ENCODE results near the gene WDR62. TPM values are rescaled to one million over a fixed set of nuclear protein-coding genes. Genes with fewer than 3 reads are reported as not detected.

Gene WDR62
- total and polyA plus RNA-seq, 9 donors = 2.1 to 4.6 (median 3.5) TPM

DNA sequence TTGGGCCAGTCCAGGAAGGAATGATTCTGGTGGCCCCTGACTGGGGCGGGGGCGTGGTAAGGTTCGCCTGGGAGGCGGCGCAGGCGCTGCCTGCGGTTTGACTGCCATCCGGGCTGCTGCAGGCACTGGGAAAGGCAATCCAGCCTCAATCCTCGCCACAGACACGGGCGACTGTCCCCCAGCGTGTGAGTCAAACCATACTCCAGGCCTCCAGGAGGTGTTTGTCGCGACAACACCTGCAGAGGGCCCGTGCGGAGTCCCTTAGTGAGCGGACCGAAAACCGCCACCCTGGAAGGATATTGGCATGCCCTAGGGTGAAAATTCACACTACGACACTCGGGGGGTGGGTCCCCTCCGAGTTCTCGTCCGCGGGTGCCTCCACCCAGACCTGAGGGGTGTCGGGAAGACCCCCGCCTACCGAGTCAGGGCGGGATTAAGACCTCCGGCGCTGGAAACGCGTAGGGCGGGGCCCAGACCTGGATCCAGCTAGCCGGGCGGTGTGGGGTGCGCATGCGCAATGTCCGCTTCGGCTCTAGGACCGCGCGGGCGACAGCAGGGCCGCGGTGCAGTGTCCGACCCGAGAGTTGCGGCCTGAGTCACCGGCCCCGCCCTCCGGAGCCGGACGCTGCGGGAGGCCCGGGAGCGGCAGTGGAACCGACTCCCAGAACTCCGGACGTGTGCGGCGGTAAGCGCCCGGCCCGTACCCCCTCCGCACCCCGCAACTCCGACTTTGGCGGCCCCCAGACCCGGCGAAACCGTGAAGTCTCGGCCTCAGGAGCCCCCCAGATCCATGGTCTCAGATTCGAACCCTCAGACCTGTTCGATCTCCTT is 85.0 kb downstream of the WDR62 start, which contains the start of gene CAPNS1:
Gene CAPNS1 (plus strand): TSS at position 594 of the 831 bp plus-strand sequence. CDS start 946 bp downstream, outside the sequence.
- Histone ChIP-seq H3K36me3 (ENCODE audit: control insufficient read depth, insufficient read depth, low read length) (peaks cover 27% of the 10 kb centered on the region), H3K27me3 (ENCODE audit: control insufficient read depth, insufficient read depth, low read length) (no peaks in the 10 kb centered on the region), H3K4me1 (ENCODE audit: control insufficient read depth, insufficient read depth, low read length) (peaks cover 19% of the 10 kb centered on the region), H3K9me3 (replicated peaks; ENCODE audit: control insufficient read depth, low read depth, low read length) (no peaks in the 10 kb centered on the region), H3K27ac (ENCODE audit: low read length) (peak within 1 kb of the TSS; percentile 97), H3K4me3 (ENCODE audit: low read length) (peak within 1 kb of the TSS; percentile 92)
- peak; percentile 99 for DNase-seq
- WGBS (ENCODE audit: insufficient coverage) = under 1% methylated on average over 71 of the region's 75 CpGs

GRCh38 chr19:36140304-36141038 is 85.8 kb downstream of the WDR62 start:
- peak overlapping the region; percentile 92 for H3K4me3 ChIP-seq (ENCODE audit: low read length)
- WGBS (ENCODE audit: insufficient coverage) = 2% methylated on average over 20 of the region's 31 CpGs
- no peaks in the 10 kb centered on the region for H3K27me3 ChIP-seq (ENCODE audit: control insufficient read depth, insufficient read depth, low read length)
- H3K4me1 ChIP-seq (ENCODE audit: control insufficient read depth, insufficient read depth, low read length) = peaks cover 19% of the 10 kb centered on the region
- H3K36me3 ChIP-seq (ENCODE audit: control insufficient read depth, insufficient read depth, low read length) = peaks cover 33% of the 10 kb centered on the region
- no peaks in the 10 kb centered on the region for H3K9me3 ChIP-seq (replicated peaks; ENCODE audit: control insufficient read depth, low read depth, low read length)
- peak overlapping the region; percentile 97 for H3K27ac ChIP-seq (ENCODE audit: low read length)
- DNase-seq = peak; percentile 85

DNA sequence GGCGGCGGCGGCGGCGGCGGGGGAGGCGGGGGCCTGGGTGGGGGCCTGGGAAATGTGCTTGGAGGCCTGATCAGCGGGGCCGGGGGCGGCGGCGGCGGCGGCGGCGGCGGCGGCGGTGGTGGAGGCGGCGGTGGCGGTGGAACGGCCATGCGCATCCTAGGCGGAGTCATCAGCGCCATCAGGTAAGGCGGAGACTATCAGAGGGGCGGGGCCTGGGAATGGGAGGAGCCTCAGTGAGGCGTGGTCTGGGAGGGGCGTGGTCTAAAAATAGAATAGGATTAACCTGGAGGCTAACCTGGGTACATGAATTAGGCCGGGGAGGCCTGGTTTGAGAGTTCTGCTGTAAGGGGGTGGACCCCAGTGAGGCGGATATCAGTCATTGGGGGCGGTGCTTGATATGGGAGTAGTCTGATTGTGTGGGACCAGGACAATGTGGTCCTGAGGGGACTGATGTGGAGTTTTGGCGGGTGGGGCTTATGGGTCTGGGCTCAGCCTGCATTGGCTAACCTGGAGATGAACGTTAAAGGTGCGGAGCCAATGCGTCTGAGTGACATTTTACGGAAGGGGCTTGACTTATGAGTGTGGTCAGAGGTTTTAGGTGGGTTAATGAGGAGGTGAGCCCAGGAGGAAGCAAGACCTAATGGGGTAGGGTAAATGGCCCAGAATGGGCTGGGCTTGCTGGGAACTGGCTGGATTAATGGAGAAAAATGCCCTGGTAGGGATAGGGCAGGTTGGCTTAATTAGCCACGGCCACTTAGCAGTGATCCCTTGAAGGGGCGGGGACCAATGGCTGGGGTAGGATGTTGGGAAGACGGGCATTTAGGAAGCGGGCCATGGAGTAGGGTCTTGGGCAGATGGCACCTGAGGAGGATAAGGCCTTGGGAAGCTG is 86.6 kb downstream of the WDR62 start:
- H3K27me3 ChIP-seq (ENCODE audit: control insufficient read depth, insufficient read depth, low read length) = no peaks in the 10 kb centered on the region
- peaks cover 41% of the 10 kb centered on the region for H3K36me3 ChIP-seq (ENCODE audit: control insufficient read depth, insufficient read depth, low read length)
- H3K4me1 ChIP-seq (ENCODE audit: control insufficient read depth, insufficient read depth, low read length) = peaks cover 19% of the 10 kb centered on the region
- H3K27ac ChIP-seq (ENCODE audit: low read length) = peak overlapping the region; percentile 97
- H3K4me3 ChIP-seq (ENCODE audit: low read length) = peak overlapping the region; percentile 92
- DNase-seq = peak; percentile 84
- H3K9me3 ChIP-seq (replicated peaks; ENCODE audit: control insufficient read depth, low read depth, low read length) = no peaks in the 10 kb centered on the region
- 28% methylated on average over 28 of the region's 42 CpGs for WGBS (ENCODE audit: insufficient coverage)

- Histone ChIP-seq H3K9me3 (replicated peaks; ENCODE audit: control insufficient read depth, low read depth, low read length) (no peaks in the 10 kb centered on the region), H3K36me3 (ENCODE audit: control insufficient read depth, insufficient read depth, low read length) (peaks cover 48% of the 10 kb centered on the region), H3K27me3 (ENCODE audit: control insufficient read depth, insufficient read depth, low read length) (no peaks in the 10 kb centered on the region), H3K4me3 (ENCODE audit: low read length) (no peak overlapping the region), H3K27ac (ENCODE audit: low read length) (no peak overlapping the region), H3K4me1 (ENCODE audit: control insufficient read depth, insufficient read depth, low read length) (peaks cover 14% of the 10 kb centered on the region)
- no peak for DNase-seq
- WGBS (ENCODE audit: insufficient coverage) = 81% methylated on average over 5 of the region's 14 CpGs
Measured at GRCh38 chr19:36142046-36142445, 87.3 kb downstream of the WDR62 start.

DNA sequence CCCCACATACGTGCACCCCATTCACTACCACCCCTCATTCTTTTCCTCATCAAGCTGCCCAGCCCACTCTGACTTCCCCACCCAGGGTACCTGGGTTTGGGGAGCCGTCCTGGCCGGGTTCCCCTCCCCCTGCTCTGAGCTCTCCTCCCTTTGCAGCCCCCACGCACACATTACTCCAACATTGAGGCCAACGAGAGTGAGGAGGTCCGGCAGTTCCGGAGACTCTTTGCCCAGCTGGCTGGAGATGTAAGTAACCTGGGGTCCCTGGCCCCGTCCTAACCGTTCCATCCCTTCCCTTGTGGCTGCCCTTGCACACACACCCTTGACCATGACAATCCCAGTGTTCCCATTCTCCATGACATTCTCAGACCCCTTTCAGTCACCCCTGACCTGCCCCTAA is 87.8 kb downstream of the WDR62 start:
- peaks cover 51% of the 10 kb centered on the region for H3K36me3 ChIP-seq (ENCODE audit: control insufficient read depth, insufficient read depth, low read length)
- WGBS (ENCODE audit: insufficient coverage) = 87% methylated on average over 9 of the region's 9 CpGs
- no peak overlapping the region for H3K27ac ChIP-seq (ENCODE audit: low read length)
- no peak overlapping the region for H3K4me3 ChIP-seq (ENCODE audit: low read length)
- H3K27me3 ChIP-seq (ENCODE audit: control insufficient read depth, insufficient read depth, low read length) = no peaks in the 10 kb centered on the region
- peaks cover 13% of the 10 kb centered on the region for H3K4me1 ChIP-seq (ENCODE audit: control insufficient read depth, insufficient read depth, low read length)
- DNase-seq = no peak
- no peaks in the 10 kb centered on the region for H3K9me3 ChIP-seq (replicated peaks; ENCODE audit: control insufficient read depth, low read depth, low read length)

DNA sequence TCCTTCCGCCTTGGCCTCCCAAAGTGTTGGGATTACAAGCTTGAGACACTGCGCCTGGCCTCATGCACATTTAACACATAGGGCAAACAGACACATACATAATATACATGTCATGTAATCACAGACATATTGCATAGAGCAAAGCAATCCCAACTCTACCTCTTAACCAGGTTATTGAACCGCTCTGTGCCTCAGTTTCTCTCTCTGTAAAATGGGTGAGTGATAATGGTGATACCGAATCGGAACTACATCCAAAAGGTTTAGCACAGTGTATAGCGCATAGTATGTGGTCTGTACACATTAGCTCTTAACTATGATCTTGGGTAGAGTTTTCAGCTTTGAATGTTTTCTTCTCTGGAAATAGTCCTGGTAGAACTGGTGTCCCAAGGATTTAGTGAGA is 89.9 kb downstream of the WDR62 start:
- peaks cover 69% of the 10 kb centered on the region for H3K36me3 ChIP-seq (ENCODE audit: control insufficient read depth, insufficient read depth, low read length)

DNA sequence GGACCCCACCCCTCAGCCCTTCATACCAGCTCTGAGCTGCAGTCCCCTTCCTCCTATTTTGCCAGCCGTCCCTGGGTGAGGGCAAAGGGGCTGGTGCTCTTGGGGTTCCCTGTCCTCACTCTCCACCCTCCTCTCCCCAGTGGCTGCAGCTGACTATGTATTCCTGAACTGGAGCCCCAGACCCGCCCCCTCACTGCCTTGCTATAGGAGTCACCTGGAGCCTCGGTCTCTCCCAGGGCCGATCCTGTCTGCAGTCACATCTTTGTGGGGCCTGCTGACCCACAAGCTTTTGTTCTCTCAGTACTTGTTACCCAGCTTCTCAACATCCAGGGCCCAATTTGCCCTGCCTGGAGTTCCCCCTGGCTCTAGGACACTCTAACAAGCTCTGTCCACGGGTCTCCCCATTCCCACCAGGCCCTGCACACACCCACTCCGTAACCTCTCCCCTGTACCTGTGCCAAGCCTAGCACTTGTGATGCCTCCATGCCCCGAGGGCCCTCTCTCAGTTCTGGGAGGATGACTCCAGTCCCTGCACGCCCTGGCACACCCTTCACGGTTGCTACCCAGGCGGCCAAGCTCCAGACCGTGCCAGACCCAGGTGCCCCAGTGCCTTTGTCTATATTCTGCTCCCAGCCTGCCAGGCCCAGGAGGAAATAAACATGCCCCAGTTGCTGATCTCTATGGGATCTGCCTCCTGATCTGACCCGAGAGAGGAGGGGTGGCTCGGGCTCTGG is 95.1 kb downstream of the WDR62 start:
- WGBS (ENCODE audit: insufficient coverage) = 67% methylated on average over 13 of the region's 13 CpGs
- Histone ChIP-seq H3K4me3 (ENCODE audit: low read length) (no peak overlapping the region), H3K4me1 (ENCODE audit: control insufficient read depth, insufficient read depth, low read length) (peaks cover 27% of the 10 kb centered on the region), H3K27me3 (ENCODE audit: control insufficient read depth, insufficient read depth, low read length) (no peaks in the 10 kb centered on the region), H3K9me3 (replicated peaks; ENCODE audit: control insufficient read depth, low read depth, low read length) (no peaks in the 10 kb centered on the region), H3K27ac (ENCODE audit: low read length) (no peak overlapping the region), H3K36me3 (ENCODE audit: control insufficient read depth, insufficient read depth, low read length) (peaks cover 56% of the 10 kb centered on the region)
- no peak for DNase-seq

More for the DNA sequence above, 89.9 kb downstream of the WDR62 start:
- Histone ChIP-seq H3K4me1 (ENCODE audit: control insufficient read depth, insufficient read depth, low read length) (peaks cover 9% of the 10 kb centered on the region), H3K27me3 (ENCODE audit: control insufficient read depth, insufficient read depth, low read length) (no peaks in the 10 kb centered on the region), H3K27ac (ENCODE audit: low read length) (no peak overlapping the region), H3K4me3 (ENCODE audit: low read length) (no peak overlapping the region), H3K9me3 (replicated peaks; ENCODE audit: control insufficient read depth, low read depth, low read length) (no peaks in the 10 kb centered on the region)
- WGBS (ENCODE audit: insufficient coverage) = 100% methylated on average over 1 of the region's 6 CpGs
- no peak for DNase-seq

GRCh38 chr19:36150586-36150985 is 95.9 kb downstream of the WDR62 start:
- DNase-seq = no peak
- H3K4me3 ChIP-seq (ENCODE audit: low read length) = peak overlapping the region; percentile 89
- peak overlapping the region; percentile 100 for H3K27ac ChIP-seq (ENCODE audit: low read length)
- H3K9me3 ChIP-seq (replicated peaks; ENCODE audit: control insufficient read depth, low read depth, low read length) = no peaks in the 10 kb centered on the region
- peaks cover 50% of the 10 kb centered on the region for H3K36me3 ChIP-seq (ENCODE audit: control insufficient read depth, insufficient read depth, low read length)
- 68% methylated on average over 4 of the region's 5 CpGs for WGBS (ENCODE audit: insufficient coverage)
- peaks cover 27% of the 10 kb centered on the region for H3K4me1 ChIP-seq (ENCODE audit: control insufficient read depth, insufficient read depth, low read length)
- no peaks in the 10 kb centered on the region for H3K27me3 ChIP-seq (ENCODE audit: control insufficient read depth, insufficient read depth, low read length)
